Measurements from ENCODE around the gene MPP3.

- TF ChIP-seq PRDM15 (CRISPR knock-in tag; IDR thresholded peaks at IDR 0.05) = no peak
- TF ChIP-seq, protein P1, sequence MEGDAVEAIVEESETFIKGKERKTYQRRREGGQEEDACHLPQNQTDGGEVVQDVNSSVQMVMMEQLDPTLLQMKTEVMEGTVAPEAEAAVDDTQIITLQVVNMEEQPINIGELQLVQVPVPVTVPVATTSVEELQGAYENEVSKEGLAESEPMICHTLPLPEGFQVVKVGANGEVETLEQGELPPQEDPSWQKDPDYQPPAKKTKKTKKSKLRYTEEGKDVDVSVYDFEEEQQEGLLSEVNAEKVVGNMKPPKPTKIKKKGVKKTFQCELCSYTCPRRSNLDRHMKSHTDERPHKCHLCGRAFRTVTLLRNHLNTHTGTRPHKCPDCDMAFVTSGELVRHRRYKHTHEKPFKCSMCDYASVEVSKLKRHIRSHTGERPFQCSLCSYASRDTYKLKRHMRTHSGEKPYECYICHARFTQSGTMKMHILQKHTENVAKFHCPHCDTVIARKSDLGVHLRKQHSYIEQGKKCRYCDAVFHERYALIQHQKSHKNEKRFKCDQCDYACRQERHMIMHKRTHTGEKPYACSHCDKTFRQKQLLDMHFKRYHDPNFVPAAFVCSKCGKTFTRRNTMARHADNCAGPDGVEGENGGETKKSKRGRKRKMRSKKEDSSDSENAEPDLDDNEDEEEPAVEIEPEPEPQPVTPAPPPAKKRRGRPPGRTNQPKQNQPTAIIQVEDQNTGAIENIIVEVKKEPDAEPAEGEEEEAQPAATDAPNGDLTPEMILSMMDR (IDR thresholded peaks at IDR 0.05) = no peak
- TF ChIP-seq NR3C1 (CRISPR knock-in tag; conservative IDR thresholded peaks at IDR 0.05; ENCODE audit: low read depth) = no peak
- TF ChIP-seq GRHL2 (CRISPR knock-in tag; IDR thresholded peaks at IDR 0.05; ENCODE audit: insufficient replicate concordance, severe bottlenecking) = no peak
- no peak for TF ChIP-seq MLX (CRISPR knock-in tag; IDR thresholded peaks at IDR 0.05)
- TF ChIP-seq ZNF138 (CRISPR knock-in tag; conservative IDR thresholded peaks at IDR 0.05) = no peak
- TF ChIP-seq, protein P2, sequence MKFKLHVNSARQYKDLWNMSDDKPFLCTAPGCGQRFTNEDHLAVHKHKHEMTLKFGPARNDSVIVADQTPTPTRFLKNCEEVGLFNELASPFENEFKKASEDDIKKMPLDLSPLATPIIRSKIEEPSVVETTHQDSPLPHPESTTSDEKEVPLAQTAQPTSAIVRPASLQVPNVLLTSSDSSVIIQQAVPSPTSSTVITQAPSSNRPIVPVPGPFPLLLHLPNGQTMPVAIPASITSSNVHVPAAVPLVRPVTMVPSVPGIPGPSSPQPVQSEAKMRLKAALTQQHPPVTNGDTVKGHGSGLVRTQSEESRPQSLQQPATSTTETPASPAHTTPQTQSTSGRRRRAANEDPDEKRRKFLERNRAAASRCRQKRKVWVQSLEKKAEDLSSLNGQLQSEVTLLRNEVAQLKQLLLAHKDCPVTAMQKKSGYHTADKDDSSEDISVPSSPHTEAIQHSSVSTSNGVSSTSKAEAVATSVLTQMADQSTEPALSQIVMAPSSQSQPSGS (CRISPR knock-in tag; IDR thresholded peaks at IDR 0.05; ENCODE audit: borderline replicate concordance, low read depth) = no peak
- TF ChIP-seq, protein P3, sequence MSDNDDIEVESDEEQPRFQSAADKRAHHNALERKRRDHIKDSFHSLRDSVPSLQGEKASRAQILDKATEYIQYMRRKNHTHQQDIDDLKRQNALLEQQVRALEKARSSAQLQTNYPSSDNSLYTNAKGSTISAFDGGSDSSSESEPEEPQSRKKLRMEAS (CRISPR knock-in tag; IDR thresholded peaks at IDR 0.05) = no peak
- no peak for TF ChIP-seq E2F5 (CRISPR knock-in tag; IDR thresholded peaks at IDR 0.05)
- TF ChIP-seq ZNF121 (CRISPR knock-in tag; IDR thresholded peaks at IDR 0.05) = no peak
- no peak for TF ChIP-seq SMAD3 (CRISPR knock-in tag; IDR thresholded peaks at IDR 0.05; ENCODE audit: borderline replicate concordance)
Measured at GRCh38 chr17:43768382-43768781, 64.6 kb downstream of the MPP3 start.
